CD4-positive, alpha-beta T cell treated with Interleukin-6 at 100 ng/mL for 8 hours (primary cell): ENCODE results near the gene USH2A.

Experiments
- DNase-seq: peaks from one replicate; pipeline ENCODE4 v3.0.0-alpha.2; 2020; ENCODE audit warnings: mixed read lengths, low spot score

Gene USH2A

GRCh38 chr1:216285052-216285451 is 138.2 kb downstream of the USH2A start:
- DNase-seq: no peak

DNA sequence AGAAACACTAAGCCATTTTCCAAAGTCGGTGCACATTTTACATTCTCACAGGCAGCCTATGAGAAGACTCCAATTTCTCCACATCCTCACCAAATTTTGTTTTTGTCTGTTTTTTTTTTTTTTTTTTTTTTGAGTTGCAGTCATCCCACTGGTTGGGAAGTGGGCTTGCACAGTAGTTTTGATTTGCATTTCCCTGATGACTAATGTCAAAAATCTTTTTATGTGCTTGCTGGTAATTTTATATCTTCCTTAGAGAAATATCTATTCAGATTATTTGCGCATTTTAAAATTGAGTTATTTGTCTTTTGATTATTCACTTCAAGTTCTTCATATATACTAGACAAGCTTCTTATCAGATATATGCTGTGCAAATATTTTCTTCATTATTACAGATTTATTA is 141.5 kb downstream of the USH2A start:
- no peak for DNase-seq

GRCh38 chr1:216270086-216270773 is 153.0 kb downstream of the USH2A start:
- DNase-seq: no peak

DNA sequence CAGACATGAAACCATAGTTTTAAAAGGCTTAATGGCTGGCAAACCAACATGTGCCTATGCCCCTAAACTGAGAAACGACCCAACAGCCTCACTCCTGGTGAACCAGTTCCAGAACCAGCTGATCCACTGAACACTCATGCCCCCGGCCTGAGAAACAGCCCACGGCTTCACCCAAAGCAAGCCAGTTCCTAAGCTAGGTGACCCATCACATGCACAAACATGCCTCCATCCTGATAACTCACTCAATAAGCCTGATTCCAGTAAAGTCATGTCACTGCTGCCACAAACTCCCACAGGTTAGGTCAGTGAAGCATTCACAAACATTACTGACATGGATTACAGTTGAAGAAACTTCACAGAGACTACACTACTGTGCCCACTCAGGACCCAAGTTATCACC is 161.6 kb downstream of the USH2A start:
- DNase-seq: no peak

- no peak for DNase-seq
These were observed 164.4 kb downstream of the USH2A start for GRCh38 chr1:216258856-216259255.

DNA sequence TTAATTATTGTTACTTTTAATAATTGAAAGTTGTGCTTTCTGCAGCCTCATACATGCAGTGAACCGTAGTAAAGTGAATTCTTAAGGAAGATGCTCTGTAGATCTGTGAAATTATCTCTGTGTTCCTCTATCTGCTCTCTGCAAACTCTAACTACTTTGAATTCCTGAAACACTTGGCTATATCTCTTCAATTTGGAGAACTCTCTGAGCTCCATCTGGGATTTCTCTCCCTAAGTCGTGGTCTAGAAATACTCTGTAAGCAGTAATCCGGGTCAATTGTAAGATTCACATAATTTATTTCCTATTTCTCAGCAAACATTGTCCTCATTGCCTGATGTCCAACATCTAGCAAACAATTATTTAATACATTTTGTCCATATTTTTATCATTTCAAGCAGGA is 164.9 kb downstream of the USH2A start:
- no peak for DNase-seq

GRCh38 chr1:216250861-216251260 is 172.4 kb downstream of the USH2A start:
- DNase-seq: no peak

GRCh38 chr1:216248628-216249027 is 174.6 kb downstream of the USH2A start:
- DNase-seq: no peak

DNA sequence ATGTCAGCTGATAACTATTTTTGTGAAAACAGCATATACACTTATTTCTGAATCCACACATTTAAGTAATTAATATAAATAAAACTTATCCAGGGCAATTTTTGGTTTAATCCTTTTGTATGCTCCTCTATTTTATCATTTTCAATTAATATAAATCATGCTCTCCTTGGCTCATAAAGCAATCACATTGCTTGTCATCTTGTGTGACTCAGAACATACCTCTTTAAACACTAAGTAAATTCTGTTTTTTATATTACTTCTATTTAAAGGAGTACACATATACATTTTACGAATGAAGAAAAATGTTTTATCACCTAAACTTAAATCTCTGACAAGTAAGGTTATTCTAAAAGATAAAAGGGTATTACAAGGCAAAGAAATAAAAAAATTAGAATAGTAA is 175.3 kb downstream of the USH2A start:
- DNase-seq: no peak

- DNase-seq: no peak
These were observed 176.6 kb downstream of the USH2A start for GRCh38 chr1:216246577-216247203.

DNA sequence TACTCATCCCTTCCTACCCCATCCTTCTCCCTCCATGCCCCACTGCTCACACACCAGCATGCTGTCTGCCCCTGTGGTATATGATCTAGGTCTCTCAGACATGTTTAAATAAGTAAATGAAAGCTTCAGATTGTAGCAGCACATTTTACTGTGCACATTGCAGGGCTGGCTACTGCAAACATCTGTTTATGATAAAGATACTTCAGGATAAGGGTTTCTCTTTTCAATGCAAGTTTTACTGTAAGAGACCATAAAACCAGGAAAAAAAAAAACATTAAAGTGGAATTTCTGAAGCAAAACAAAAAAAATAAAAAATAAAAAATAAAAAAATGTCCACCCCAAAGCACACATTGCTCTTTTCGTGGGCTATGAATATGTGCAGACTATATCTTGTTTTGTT is 184.4 kb downstream of the USH2A start:
- DNase-seq: no peak

DNA sequence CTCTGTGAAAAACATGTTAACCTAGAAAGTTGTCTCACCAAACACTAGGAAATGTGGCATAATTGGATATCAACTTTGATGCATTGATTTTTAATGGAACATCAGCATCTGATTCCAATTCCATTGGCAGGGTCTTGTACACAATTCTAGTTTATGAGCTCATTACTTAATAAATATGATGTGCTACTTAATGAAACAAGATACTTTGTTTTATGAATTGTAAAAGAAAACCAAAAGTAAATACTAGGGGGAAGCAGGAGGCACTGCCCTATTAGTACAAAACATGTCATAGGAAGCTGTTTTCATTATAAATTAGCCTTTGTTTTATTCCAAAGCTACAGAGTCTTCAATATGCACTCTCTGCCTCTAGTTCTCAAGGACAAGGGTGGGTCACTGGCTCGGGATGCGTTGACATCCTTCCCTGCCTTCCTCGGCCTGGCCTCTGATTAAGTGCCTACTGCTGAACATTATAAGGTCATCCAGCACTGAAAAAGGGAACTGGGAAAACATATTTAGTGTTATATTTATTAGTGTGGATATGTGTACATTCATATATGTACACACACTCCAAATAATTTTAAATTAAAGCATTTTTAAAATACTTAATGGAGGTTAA is 185.2 kb downstream of the USH2A start:
- DNase-seq: no peak

DNA sequence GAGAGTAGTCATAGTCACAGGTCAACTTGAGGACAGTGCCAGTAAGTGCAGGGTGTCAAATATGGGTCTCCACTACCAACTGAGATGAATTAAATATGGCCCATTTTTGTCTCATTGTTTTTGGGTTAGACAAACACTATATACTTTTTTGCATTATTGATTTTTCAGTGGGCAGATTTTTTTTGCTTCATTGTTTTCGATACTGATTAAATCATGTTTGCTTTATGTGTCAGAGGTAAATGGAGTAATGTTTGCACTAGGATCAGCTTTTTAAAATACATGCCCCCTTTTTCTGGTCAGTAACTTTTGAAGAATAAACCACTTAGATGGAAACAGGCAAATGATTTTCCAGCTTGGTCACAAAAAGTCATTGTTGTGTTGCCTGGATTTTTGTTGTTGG is 199.0 kb downstream of the USH2A start:
- DNase-seq: no peak

DNA sequence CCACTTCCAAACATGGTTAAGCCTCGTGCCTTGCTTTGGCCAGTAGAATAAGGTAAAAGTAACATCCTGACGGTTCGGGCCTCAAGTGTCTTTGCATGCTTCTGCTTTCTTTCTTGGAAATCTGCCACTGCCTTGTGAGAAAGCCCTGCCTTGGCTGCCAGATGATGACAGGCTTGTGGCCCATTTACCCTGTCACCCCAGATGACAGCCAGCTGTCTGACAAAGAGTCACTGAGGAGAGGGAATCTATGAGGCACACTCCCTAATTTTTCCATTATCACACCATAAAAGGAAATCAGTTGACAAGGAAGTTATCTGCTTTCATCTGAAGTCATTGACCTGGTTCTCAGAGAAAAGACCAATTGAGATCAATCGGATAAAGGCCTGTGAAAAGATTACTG is 199.8 kb downstream of the USH2A start:
- DNase-seq: no peak

DNA sequence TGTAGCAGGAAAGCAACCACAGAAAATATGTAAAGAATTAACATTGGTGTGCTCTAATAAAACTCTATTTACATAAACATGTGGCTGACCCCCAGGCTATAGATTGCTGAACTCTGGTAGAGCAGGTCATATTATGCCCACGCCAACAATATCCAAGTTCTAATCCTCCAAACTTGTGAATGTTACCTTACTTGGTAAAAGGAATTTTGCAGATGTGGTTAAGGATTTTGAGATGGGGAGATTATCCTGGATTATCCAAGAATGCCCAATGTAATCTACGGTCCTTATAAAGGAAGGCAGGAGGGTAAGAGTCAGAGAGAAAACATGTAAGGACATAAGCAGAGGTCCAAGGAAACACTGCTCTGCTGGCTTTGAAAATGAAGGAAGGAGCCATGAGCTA is 201.0 kb downstream of the USH2A start:
- no peak for DNase-seq

DNA sequence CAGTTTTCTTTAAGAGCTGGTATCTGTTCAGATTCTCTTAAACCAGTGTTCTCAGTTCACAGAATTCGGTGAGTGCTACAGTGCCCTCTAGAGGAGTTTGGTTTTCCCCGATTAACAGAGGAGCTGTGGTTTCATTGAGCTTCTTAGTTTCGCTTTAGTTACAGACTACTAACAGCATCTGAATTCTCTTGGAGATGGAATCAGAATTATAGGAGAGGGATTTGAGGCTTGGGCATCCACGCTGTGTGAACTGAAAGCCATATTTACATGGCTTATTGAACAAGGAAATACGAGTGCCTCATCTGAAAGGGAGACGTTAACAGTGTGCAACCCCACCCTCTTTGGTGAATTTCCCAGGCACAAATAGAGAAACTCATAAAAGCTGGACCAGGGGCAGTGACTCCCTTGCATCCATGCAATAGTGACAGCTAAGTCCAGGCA is 202.0 kb downstream of the USH2A start:
- DNase-seq: no peak

DNA sequence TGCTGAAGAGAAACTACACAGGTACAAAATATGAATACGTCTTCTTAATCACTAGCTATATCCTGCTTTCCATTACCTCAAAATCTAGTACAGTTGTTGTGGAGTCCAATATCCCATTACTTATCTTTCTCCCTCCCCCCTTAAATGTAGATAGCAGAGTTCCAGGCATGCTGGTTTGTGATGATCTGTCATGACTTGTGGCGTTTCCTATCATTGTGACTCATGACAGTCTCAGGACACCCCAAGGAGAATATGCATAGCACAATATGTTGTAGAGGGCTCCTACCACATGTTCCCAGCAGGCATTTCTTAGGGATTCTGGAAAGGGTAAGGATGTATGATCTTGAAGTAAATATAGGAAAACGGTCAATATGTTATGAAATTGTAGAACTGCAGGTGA is 206.9 kb downstream of the USH2A start:
- DNase-seq: no peak

GRCh38 chr1:216215169-216215568 is 208.1 kb downstream of the USH2A start:
- no peak for DNase-seq

DNA sequence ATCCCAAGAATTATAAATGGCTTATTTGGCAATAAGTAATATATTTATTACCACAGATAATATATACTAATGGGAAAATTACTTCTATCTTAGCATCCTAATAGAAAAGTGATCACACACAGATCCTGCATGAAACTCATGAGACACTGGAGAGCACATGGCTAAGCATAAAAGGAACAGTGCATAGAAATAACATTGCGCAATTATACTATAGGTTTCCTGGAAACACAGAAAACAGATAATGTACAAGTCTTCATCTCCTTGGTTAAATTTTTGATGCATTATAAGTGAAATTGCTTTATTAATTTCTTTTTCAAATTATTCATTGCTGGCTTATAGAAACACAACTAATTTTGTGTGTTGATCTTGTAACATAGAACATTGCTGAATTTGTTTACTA is 210.4 kb downstream of the USH2A start:
- no peak for DNase-seq

DNA sequence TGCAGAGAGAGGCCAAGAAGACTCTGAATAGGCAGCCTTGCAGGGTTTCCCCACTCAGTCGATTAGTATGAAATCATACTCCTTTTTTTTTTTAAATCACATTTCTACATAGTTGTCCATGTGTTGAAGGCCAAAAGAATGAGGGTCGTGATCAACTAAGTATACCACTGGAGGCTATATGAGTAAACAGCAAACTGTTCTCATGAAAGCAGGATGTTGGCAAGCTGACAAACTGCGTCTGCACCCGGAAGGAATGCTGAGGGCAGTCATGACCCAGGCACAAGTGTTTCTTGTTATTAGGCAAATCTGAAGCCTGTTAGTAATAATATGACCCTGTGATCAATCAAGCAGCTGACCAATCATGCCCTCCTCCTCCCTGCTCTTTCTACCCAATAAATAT is 213.2 kb downstream of the USH2A start:
- DNase-seq: no peak

DNA sequence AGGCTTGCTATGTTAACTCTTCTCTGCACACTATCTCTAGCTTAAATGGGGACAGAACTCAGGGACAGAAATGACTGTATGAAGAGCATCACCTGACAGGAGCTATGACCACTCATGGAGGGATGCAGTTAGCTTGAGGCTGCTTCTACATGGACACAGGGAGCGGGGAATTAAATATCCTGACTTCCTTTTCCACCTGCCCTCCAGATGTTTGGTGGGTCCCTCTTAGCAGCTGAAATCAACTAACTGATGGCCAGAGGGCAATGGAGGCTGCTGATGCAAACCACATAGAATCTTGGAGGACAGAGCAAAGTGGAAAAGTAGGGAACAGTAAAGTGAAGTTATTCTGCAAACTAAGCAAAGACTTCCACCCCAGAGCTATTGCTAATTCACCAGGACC is 214.1 kb downstream of the USH2A start:
- DNase-seq: no peak

DNA sequence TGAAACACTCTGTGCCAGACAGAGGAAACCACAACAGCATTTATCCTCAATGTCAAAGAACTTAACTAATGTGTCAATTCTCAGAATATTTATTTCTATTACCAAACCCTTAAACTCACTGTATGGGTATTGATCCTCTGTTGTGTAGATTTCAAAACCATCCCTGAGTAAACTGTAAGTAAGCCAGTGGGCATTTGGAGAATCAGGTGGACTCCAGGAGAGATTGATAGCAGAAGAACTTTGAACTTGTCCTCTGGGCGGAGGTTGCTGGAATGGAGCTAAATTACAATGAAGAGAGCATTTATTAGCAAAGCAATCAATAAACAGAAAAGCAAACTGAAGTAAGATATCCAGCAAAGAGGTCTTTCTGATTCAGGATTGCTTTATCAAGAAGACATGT is 216.1 kb downstream of the USH2A start:
- no peak for DNase-seq

DNA sequence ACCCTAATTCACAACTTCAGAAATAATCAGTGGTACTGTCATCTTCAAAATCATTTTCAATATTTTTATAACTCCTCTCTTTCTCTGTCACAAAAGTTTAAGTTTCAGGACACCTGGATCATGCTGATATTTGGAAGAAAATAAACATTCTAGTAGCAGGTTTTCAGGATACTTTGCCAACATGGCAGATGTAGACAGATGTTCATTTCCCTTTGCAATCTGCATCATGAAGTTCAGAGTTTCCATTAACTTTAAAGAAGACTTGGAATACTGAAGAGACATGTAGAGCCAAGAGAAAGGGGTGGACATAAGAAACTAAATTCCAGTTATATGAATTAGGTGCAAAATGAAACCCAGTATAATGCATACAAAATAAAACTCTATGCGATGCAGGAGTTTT is 218.1 kb downstream of the USH2A start:
- no peak for DNase-seq

GRCh38 chr1:216201946-216202345 is 221.3 kb downstream of the USH2A start:
- DNase-seq: no peak
